Loucy (cell line): Measurements from ENCODE around the gene PRDM2.

Experiments used
- H2AFZ ChIP-seq: fragments of 200-600 bp; sonication (generic); 2 replicates; pipeline ENCODE4 v1.6.0; 2016; ENCODE audit warnings: antibody characterized with exemption, mild to moderate bottlenecking, low read length, moderate library complexity
- H3F3A ChIP-seq: fragments of 200-600 bp; 2 replicates; pipeline ENCODE4 v1.6.0; 2016; ENCODE audit warnings: antibody characterized with exemption, low read depth, mild to moderate bottlenecking
- H3K27me3 ChIP-seq: fragments of 200-600 bp; sonication (generic); 2 replicates; pipeline ENCODE4 v1.6.1; 2014; ENCODE audit warnings: low read length, mild to moderate bottlenecking; ENCODE audit not compliant: insufficient read depth, poor library complexity, severe bottlenecking
- H3K36me3 ChIP-seq: fragments of 200-600 bp; sonication (generic); 2 replicates; pipeline ENCODE4 v1.6.1; 2016; ENCODE audit warnings: low read length; ENCODE audit not compliant: insufficient read depth
- H3K4me1 ChIP-seq: fragments of 200-600 bp; sonication (generic); 2 replicates; pipeline ENCODE4 v1.5.1; 2014; ENCODE audit warnings: low read length, mild to moderate bottlenecking; ENCODE audit not compliant: insufficient read depth, poor library complexity, severe bottlenecking
- H3K4me2 ChIP-seq: fragments of 200-600 bp; sonication (generic); 2 replicates; pipeline ENCODE4 v1.6.0; 2014; ENCODE audit warnings: antibody characterized with exemption, low read length, low read depth, mild to moderate bottlenecking; ENCODE audit not compliant: poor library complexity, severe bottlenecking
- H3K4me3 ChIP-seq: fragments of 200-600 bp; sonication (generic); 2 replicates; pipeline ENCODE4 v1.5.1; 2014; ENCODE audit warnings: low read length, mild to moderate bottlenecking, mixed read lengths; ENCODE audit not compliant: poor library complexity, severe bottlenecking
- H3K79me2 ChIP-seq: fragments of 200-600 bp; sonication (generic); 2 replicates; pipeline ENCODE4 v1.6.1; 2014; ENCODE audit warnings: low read length; ENCODE audit not compliant: insufficient read depth
- H3K9ac ChIP-seq: fragments of 200-600 bp; sonication (generic); 2 replicates; pipeline ENCODE4 v1.6.0; 2014; ENCODE audit warnings: mild to moderate bottlenecking, low read depth, low read length, moderate library complexity; ENCODE audit not compliant: poor library complexity, severe bottlenecking
- H3K9me2 ChIP-seq: fragments of 200-600 bp; sonication (generic); replicated peaks from 2 replicates; pipeline ENCODE4 v1.6.1; 2016; ENCODE audit warnings: low read depth, low read length, mixed read lengths
- H3K9me3 ChIP-seq: fragments of 200-600 bp; sonication (generic); 2 replicates; pipeline ENCODE4 v1.6.1; 2014; ENCODE audit warnings: mild to moderate bottlenecking, antibody characterized with exemption, low read length, low read depth; ENCODE audit not compliant: insufficient read depth
- H4K20me1 ChIP-seq: fragments of 200-600 bp; sonication (generic); 2 replicates; pipeline ENCODE4 v1.6.0; 2014; ENCODE audit warnings: antibody characterized with exemption, low read length, mild to moderate bottlenecking; ENCODE audit not compliant: insufficient read depth, poor library complexity, severe bottlenecking
- CTCF ChIP-seq: fragments of 200-600 bp; sonication (generic); conservative IDR thresholded peaks from 2 replicates; pipeline ENCODE4 v1.5.1; 2014; ENCODE audit warnings: mild to moderate bottlenecking, antibody characterized with exemption, low read length
- EZH2phosphoT487 ChIP-seq: fragments of 200-600 bp; IDR thresholded peaks from 2 replicates; pipeline ENCODE4 v1.6.1; 2018; ENCODE audit warnings: antibody characterized with exemption, mild to moderate bottlenecking, moderate library complexity, borderline replicate concordance

PRDM2 gene

DNA sequence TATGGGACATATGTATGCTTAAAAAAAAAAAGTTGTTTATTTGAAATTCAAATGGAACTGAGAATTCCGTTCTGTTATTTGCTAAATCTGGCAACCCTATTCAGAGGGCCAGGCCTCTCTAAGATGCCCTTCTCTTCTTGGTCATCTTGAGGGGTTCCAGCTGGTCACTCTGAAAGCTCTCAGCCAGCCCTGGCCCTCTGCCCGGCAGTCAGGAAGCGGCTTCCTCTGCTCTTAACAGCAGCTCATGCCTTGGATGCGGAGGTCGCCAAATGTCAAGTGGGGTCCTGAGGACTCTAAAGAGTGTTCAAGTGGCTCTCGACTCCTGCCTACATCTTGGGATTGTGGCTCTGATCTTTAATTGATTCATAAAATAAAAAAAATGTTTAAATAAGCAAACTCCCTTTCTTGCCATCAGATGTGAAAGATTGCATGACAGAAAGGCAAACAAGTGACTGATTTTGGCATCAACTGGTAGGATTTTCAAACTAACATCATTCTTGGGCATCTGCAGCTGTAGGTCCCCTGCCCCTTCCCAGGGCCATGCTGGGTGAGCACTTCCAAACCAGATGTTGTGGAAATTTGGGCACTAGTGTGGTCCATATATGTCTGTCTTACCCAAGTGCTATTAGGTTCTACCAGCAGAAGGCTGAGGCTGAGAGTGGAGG lies 130.8 kb downstream of the PRDM2 start:
- H3K4me3 ChIP-seq = no peak overlapping the region
- H4K20me1 ChIP-seq = no peaks in the 10 kb centered on the region
- H3K27me3 ChIP-seq = no peaks in the 10 kb centered on the region
- no peaks in the 10 kb centered on the region for H3K36me3 ChIP-seq
- no peak overlapping the region for H3K9ac ChIP-seq
- H3K9me3 ChIP-seq = no peaks in the 10 kb centered on the region
- no peaks in the 10 kb centered on the region for H3K79me2 ChIP-seq
- no peaks in the 10 kb centered on the region for H3K9me2 ChIP-seq
- no peak for TF ChIP-seq CTCF
- no peak for TF ChIP-seq EZH2phosphoT487
- no peaks in the 10 kb centered on the region for H3K4me1 ChIP-seq
- no peaks in the 10 kb centered on the region for H3F3A ChIP-seq
- H2AFZ ChIP-seq = no peak overlapping the region
- H3K4me2 ChIP-seq = no peak overlapping the region

GRCh38 chr1:13832100-13832499 lies 132.1 kb downstream of the PRDM2 start:
- Histone ChIP-seq H3K27me3 (no peaks in the 10 kb centered on the region), H3K4me2 (no peak overlapping the region), H3K9me2 (no peaks in the 10 kb centered on the region), H3K79me2 (no peaks in the 10 kb centered on the region), H3F3A (no peaks in the 10 kb centered on the region), H3K4me3 (no peak overlapping the region), H3K9me3 (no peaks in the 10 kb centered on the region), H3K9ac (no peak overlapping the region), H3K4me1 (no peaks in the 10 kb centered on the region), H4K20me1 (no peaks in the 10 kb centered on the region), H2AFZ (no peak overlapping the region), H3K36me3 (no peaks in the 10 kb centered on the region)
- TF ChIP-seq EZH2phosphoT487 (no peak), CTCF (no peak)

DNA sequence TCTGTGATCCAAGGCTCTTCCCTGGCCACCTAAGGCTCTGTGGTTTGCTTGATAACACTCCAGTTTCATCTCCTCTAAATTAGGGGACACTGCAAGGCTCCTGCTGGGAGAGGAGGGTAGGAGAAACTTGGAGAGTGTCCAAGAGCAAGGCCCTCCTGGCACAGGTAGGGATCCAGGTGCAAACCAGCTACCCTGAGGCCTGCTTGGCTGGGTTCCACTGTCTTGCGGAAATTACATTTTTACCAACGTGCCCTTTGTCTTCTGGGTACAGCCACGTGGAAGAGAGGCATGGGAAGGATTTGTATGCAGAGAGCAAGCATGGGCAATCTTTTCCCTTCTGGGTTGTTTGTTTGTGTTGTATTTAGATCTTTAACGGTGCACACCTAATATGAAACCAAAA lies 132.5 kb downstream of the PRDM2 start:
- no peaks in the 10 kb centered on the region for H3K36me3 ChIP-seq

More for the DNA sequence above, 132.5 kb downstream of the PRDM2 start:
- Histone ChIP-seq H3K9me3 (no peaks in the 10 kb centered on the region), H3F3A (no peaks in the 10 kb centered on the region), H3K4me3 (no peak overlapping the region), H3K9ac (no peak overlapping the region), H3K9me2 (no peaks in the 10 kb centered on the region), H3K79me2 (no peaks in the 10 kb centered on the region), H3K4me1 (no peaks in the 10 kb centered on the region), H2AFZ (no peak overlapping the region), H3K4me2 (no peak overlapping the region), H3K27me3 (no peaks in the 10 kb centered on the region), H4K20me1 (no peaks in the 10 kb centered on the region)
- TF ChIP-seq EZH2phosphoT487 (no peak), CTCF (no peak)
